Keratinocyte (primary cell): ENCODE results near the gene RNASE9. TPM values are rescaled to one million over a fixed set of nuclear protein-coding genes. Genes with fewer than 3 reads are reported as not detected.

Source experiments
- DNase-seq: peaks from one replicate; pipeline ENCODE4 v3.0.0-alpha.2; 2011; ENCODE audit warnings: low read depth, missing footprints, low spot score
- FAIRE-seq: peaks from 2 replicates; lab custom pipeline; 2011; peaks lifted over from hg19 to GRCh38; lab: Jason Lieb, UNC
- H2AFZ ChIP-seq: 2 replicates; pipeline ENCODE4 v1.6.0; 2012; ENCODE audit warnings: low read length, control low read depth, inconsistent platforms; ENCODE audit not compliant: control insufficient read depth
- H3K27ac ChIP-seq: 2 replicates; pipeline ENCODE4 v1.5.1; 2011; ENCODE audit warnings: low read length; ENCODE audit not compliant: control insufficient read depth, insufficient read depth
- H3K27me3 ChIP-seq: 3 replicates; pipeline ENCODE4 v1.6.0; 2011; ENCODE audit warnings: low read length; ENCODE audit not compliant: control insufficient read depth, insufficient read depth; ENCODE audit errors: extremely low read depth
- H3K36me3 ChIP-seq, 2 experiments: 2 replicates in 1 of 2; 3 replicates in 1 of 2; pipeline ENCODE4 v1.5.1; 2011; ENCODE audit warnings: low read length in 2 of 2, mild to moderate bottlenecking in 1 of 2; ENCODE audit not compliant: control insufficient read depth in 2 of 2, insufficient read depth in 2 of 2; ENCODE audit errors: extremely low read depth in 1 of 2
- H3K4me1 ChIP-seq: 3 replicates; pipeline ENCODE4 v1.5.1; 2011; ENCODE audit warnings: low read length; ENCODE audit not compliant: control insufficient read depth, insufficient read depth; ENCODE audit errors: extremely low read depth
- H3K4me2 ChIP-seq: 3 replicates; pipeline ENCODE4 v1.6.0; 2011; ENCODE audit warnings: low read depth, low read length; ENCODE audit not compliant: control insufficient read depth, insufficient read depth; ENCODE audit errors: extremely low read depth
- H3K4me3 ChIP-seq, 3 experiments: fragments of 200-600 bp in 1 of 3; sonication (generic) in 1 of 3; 2 replicates in 2 of 3; 3 replicates in 1 of 3; pipeline ENCODE4 v1.5.1; 2011 to 2016; ENCODE audit warnings: low read length in 3 of 3, mild to moderate bottlenecking in 3 of 3, control low read depth in 2 of 3, inconsistent platforms in 1 of 3, low read depth in 1 of 3, mixed read lengths in 1 of 3, mixed run types in 1 of 3, moderate library complexity in 1 of 3; ENCODE audit not compliant: control insufficient read depth in 2 of 3, insufficient read depth in 2 of 3; ENCODE audit errors: extremely low read depth in 1 of 3
- H3K79me2 ChIP-seq: 2 replicates; pipeline ENCODE4 v1.6.0; 2012; ENCODE audit warnings: low read length; ENCODE audit not compliant: control insufficient read depth, insufficient read depth
- H3K9ac ChIP-seq: 3 replicates; pipeline ENCODE4 v1.6.0; 2011; ENCODE audit warnings: low read length; ENCODE audit not compliant: control insufficient read depth, insufficient read depth; ENCODE audit errors: extremely low read depth
- H3K9me1 ChIP-seq: 3 replicates; pipeline ENCODE4 v1.6.0; 2011; ENCODE audit warnings: low read length; ENCODE audit not compliant: control insufficient read depth, insufficient read depth; ENCODE audit errors: extremely low read depth
- H3K9me3 ChIP-seq: 2 replicates; pipeline ENCODE4 v1.5.1; 2012; ENCODE audit warnings: low read depth, low read length; ENCODE audit not compliant: control insufficient read depth
- H4K20me1 ChIP-seq: 3 replicates; pipeline ENCODE4 v1.6.0; 2011; ENCODE audit warnings: low read length; ENCODE audit not compliant: control insufficient read depth, insufficient read depth; ENCODE audit errors: extremely low read depth
- EZH2 ChIP-seq: IDR thresholded peaks from one replicate; pipeline ENCODE4 v1.6.1; 2012; ENCODE audit warnings: inconsistent platforms, mild to moderate bottlenecking, low read length, moderate library complexity
- dilution Hi-C: fragments of 300-500 bp; cut with MboI; formaldehyde crosslinking; loops from one replicate; pipeline ENCODE4 v1.7.0; 2020; ENCODE audit warnings: low sequenced_read_pairs; ENCODE audit not compliant: extremely low pct_ligation_motif_present
- polyA plus RNA-seq, 5 experiments: library from polyadenylated mRNA; depleted of rRNA in 3 of 5; stranded (reverse) in 3 of 5; stranded (forward) in 1 of 5; unstranded in 1 of 5; fragments of >200 nt; gene quantifications; 1 replicate in 1 of 5; 2 replicates in 3 of 5; 3 replicates in 1 of 5; pipeline versions ENCODE4 v1.2.1 to v1.2.3, GENCODE V29; 2011 to 2012; ENCODE audit warnings: missing spikeins in 2 of 5, low read depth in 1 of 5, low replicate concordance in 1 of 5
- TF ChIP-seq, protein P1 (sequence below), 3 experiments: IDR thresholded peaks in 1 of 3; conservative IDR thresholded peaks in 1 of 3; optimal IDR thresholded peaks in 1 of 3; 2 replicates in 2 of 3; 3 replicates in 1 of 3; pipeline versions ENCODE3 to v1.5.1; 2011; ENCODE audit warnings: low read length in 3 of 3, mild to moderate bottlenecking in 3 of 3, moderate library complexity in 2 of 3, control low read depth in 1 of 3, inconsistent platforms in 1 of 3; ENCODE audit not compliant: insufficient read depth in 2 of 3; ENCODE audit errors: extremely low read depth in 1 of 3

RNASE9 gene
- polyA plus RNA-seq, 1 donor (not counting 4 experiments of a cell fraction or from before 2014, with no cell fraction given) = not detected

DNA sequence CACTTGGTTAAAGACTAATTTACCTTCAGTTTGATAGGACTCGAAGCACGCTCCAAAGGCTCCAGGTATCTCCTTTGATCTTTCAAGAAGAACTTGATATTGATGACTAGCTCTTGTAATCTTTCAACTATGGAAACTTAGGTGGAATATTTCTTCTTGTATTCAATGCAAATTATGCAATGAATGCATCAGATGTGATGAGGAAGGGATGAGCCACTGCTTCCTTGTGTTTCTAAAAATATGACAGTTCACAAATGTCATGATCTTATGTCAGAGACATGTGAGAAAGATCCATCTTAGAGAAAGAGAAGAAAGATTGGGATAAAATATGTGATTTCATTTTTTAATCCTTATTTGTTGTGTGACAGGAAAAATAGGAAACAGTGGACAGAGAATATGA, 9.9 kb downstream of the RNASE9 start:
- Histone ChIP-seq H3K9me3 (no peaks in the 10 kb centered on the region), H3K9ac (no peak overlapping the region), H4K20me1 (no peaks in the 10 kb centered on the region), H3K4me3 (no peak overlapping the region), H2AFZ (no peak overlapping the region), H3K9me1 (no peaks in the 10 kb centered on the region), H3K27ac (no peak overlapping the region), H3K27me3 (no peaks in the 10 kb centered on the region), H3K79me2 (no peaks in the 10 kb centered on the region), H3K4me1 (no peaks in the 10 kb centered on the region), H3K36me3 (no peaks in the 10 kb centered on the region), H3K4me2 (no peak overlapping the region)
- DNase-seq (no peak), FAIRE-seq (no peak)
- dilution Hi-C loops = no loop called here
- TF ChIP-seq, protein P1, sequence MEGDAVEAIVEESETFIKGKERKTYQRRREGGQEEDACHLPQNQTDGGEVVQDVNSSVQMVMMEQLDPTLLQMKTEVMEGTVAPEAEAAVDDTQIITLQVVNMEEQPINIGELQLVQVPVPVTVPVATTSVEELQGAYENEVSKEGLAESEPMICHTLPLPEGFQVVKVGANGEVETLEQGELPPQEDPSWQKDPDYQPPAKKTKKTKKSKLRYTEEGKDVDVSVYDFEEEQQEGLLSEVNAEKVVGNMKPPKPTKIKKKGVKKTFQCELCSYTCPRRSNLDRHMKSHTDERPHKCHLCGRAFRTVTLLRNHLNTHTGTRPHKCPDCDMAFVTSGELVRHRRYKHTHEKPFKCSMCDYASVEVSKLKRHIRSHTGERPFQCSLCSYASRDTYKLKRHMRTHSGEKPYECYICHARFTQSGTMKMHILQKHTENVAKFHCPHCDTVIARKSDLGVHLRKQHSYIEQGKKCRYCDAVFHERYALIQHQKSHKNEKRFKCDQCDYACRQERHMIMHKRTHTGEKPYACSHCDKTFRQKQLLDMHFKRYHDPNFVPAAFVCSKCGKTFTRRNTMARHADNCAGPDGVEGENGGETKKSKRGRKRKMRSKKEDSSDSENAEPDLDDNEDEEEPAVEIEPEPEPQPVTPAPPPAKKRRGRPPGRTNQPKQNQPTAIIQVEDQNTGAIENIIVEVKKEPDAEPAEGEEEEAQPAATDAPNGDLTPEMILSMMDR (optimal IDR thresholded peaks at IDR 0.05 in 1 of 3, IDR thresholded peaks at IDR 0.05 in 1 of 3, conservative IDR thresholded peaks at IDR 0.05 in 1 of 3; ENCODE audit: extremely low read depth in 1 of 3, insufficient read depth in 2 of 3, low read length in 3 of 3) = no peak
- TF ChIP-seq EZH2 = no peak

DNA sequence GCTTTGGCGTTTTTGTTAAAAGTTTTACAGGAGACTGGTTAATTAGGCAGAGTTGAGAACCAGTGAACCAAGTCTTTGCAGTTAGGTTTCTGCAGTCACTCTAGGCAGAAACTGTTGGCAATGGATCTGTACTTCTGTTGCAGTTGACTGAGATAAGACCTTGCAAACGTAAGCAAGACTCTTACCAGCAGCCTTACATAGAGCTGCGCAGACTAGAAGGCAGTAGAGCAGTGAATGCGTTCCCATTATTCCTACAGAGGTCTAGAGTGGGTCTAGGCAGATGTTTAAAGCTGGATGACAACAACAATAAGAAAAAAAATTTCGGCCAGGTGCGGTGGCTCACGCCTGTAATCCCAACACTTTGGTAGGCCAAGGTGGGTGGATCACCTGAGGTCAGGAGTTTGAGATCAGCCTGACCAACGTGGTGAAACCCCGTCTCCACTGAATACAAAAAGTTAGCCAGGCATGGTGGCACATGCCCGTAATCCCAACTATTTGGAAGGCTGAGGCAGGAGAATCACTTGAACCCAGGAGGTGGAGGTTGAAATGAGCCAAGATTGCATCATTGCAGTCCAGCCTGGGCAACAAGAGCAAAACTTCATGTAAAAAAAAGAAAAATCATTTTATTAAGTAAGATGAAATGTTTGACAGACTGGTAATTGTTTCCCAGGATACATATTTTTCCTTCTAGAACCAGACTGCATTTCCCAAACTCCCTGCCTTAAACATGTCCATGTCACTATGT, 12.3 kb downstream of the RNASE9 start:
- DNase-seq (no peak), FAIRE-seq (no peak)
- no peaks in the 10 kb centered on the region for H3K9me3 ChIP-seq
- no peaks in the 10 kb centered on the region for H3K9me1 ChIP-seq
- TF ChIP-seq, protein P1 (optimal IDR thresholded peaks at IDR 0.05 in 1 of 3, IDR thresholded peaks at IDR 0.05 in 1 of 3, conservative IDR thresholded peaks at IDR 0.05 in 1 of 3; ENCODE audit: extremely low read depth in 1 of 3, insufficient read depth in 2 of 3, low read length in 3 of 3) = no peak
- no peak for TF ChIP-seq EZH2
- no peak overlapping the region for H3K4me3 ChIP-seq
- dilution Hi-C loops = no loop called here
- H3K9ac ChIP-seq = no peak overlapping the region
- no peaks in the 10 kb centered on the region for H3K36me3 ChIP-seq
- H3K27ac ChIP-seq = no peak overlapping the region
- no peaks in the 10 kb centered on the region for H3K27me3 ChIP-seq
- H3K4me2 ChIP-seq = no peak overlapping the region
- H3K79me2 ChIP-seq = no peaks in the 10 kb centered on the region
- H3K4me1 ChIP-seq = no peaks in the 10 kb centered on the region
- no peak overlapping the region for H2AFZ ChIP-seq
- H4K20me1 ChIP-seq = no peaks in the 10 kb centered on the region
